Lower leg skin (tissue), 3 donors: ENCODE measurements around the gene BTD.

Source experiments
- CTCF ChIP-seq, 3 donors: fragments of 450-650 bp; IDR thresholded peaks; one replicate each; pipeline ENCODE4 v1.5.1; 2016; ENCODE audit warnings: antibody characterized with exemption in 3 of 3, mild to moderate bottlenecking in 3 of 3, moderate library complexity in 2 of 3
- POLR2A ChIP-seq, 2 donors: fragments of 450-650 bp; IDR thresholded peaks; one replicate each; pipeline ENCODE4 v1.6.1; 2016 to 2017; ENCODE audit warnings: antibody characterized with exemption in 2 of 2, mild to moderate bottlenecking in 1 of 2, moderate library complexity in 1 of 2

- TF ChIP-seq CTCF (IDR thresholded peaks at IDR 0.05) (no peak), POLR2A (IDR thresholded peaks at IDR 0.05) (no peak)
Measured at GRCh38 chr3:15614958-15615357, 13.4 kb downstream of the BTD start.
